Hematopoietic multipotent progenitor cell treated with erythropoietin and hydrocortisone succinate and interleukin-3 and kit ligand, for 4 days (in vitro differentiated cells): Measurements from ENCODE around the gene ASB14.

Experiments
- DNase-seq: peaks from one replicate; pipeline ENCODE4 v3.0.0-alpha.2; 2015

The ASB14 gene

DNA sequence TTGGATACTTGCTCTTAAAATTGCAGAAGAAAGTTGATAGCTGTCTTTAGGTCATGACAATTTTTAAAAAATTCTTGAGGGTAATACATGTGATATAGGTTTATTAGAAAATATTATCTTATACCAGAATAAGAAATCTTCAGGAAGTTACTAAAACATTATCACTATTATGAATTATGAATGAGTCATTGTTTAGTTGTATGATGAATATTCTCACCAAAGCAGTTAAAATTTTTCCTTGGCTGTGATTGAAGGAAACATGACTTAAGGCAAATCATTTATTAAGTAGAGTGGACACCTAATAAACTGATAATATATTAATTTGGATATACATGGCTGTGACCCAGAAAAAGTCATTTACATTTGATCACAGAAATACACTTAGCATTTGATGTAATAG lies 34.8 kb downstream of the ASB14 start:
- no peak for DNase-seq

DNA sequence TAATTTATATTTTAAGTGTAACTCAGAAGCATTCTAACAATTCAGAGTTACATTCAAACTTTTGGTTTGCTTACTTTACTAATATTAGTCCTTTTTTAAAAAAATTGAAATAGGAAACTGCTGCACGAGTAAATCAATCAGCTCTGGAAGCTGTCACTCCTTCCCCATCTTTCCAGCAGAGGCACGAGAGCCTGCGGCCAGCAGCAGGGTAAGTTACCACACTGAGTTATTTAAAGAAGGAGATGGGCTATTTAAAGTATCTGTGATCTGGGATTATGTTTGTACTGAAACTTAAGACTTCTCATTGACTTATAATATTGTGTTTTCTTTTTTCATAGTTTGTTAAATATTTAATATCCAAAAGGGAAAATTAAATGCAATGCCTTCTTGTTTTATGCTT lies 35.6 kb downstream of the ASB14 start:
- DNase-seq: no peak

DNA sequence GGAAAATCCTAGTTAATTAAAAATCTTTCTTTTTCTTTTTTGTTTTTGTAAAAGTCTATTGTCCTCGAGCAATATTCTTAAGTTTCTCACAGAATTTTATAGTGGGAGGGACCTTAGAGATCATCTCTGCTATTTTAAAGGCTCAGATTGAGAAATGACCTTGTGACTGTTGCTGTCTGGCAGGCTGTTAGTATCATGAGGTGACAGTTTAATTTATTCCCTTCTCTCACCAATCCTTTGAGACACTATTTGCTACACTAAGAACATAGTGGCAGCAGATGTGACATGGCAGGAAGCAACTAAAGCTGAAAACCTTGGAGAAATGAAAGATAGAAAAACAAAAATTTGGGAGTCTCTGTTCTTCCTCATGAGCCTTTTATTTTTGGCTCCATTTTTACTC lies 40.1 kb downstream of the ASB14 start:
- DNase-seq: no peak

DNA sequence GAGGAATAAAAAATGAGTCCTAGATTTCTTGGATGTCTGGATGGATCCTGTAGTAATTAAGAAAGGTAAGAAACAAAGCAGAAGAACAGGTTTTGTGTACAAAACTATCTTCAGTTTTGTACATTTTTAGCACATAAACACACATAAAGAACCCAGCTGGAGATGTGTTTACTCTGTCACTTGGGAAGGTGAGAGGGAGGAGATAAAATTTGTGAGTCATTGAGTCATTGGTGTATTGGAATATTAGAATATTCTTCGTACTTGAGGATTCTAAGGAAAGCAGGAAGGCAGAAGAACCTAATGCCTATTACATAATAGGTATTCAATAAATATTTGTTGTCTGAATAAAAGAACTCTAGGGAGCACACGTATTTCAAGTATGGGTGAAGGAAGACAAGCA lies 47.5 kb downstream of the ASB14 start:
- no peak for DNase-seq

GRCh38 chr3:57234613-57235575 lies 57.6 kb downstream of the ASB14 start:
- DNase-seq: peak; percentile 31

- no peak for DNase-seq
Measured at GRCh38 chr3:57233799-57234198, 58.7 kb downstream of the ASB14 start.

- no peak for DNase-seq
Measured at GRCh38 chr3:57230006-57230405, 62.5 kb downstream of the ASB14 start.

- DNase-seq: peak; percentile 74
Measured at GRCh38 chr3:57227930-57228751, 64.3 kb downstream of the ASB14 start.

DNA sequence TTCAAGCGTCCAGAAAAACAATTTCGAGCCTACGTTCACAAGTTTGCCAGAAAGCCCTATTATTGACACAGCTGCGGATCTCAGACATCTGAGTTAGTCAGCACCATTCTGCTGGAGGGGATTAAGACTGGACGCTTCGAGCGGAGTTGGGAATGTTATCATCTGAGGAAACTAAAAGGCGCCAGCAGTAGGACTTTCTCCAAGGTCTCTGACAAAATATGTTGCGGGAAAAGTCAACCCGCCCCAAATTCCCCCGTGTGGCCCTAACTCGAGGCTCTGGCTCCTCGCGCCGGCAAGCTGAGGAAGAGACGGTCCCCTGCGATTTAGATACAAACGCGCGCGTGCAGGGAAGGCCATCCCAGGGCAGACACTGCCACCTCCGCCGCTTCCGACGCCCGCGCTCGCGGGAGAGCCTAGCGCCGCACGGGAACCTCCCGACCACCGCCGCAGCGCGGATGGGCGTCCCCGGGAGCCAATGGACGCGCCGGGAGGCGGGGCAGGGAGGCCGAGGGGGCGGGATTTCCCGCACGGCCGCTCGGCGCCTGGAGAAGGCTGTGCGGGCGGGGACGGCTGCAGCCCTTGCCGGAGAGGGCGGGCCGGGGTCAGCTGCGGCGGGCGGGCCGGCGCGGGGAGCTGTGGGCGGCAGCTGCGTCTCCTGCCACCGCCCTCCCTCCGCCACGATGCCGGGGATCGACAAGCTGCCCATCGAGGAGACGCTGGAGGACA lies 65.1 kb downstream of the ASB14 start, which contains the start of gene APPL1:
APPL1 (plus strand) TSS at position 526 of the 726 bp plus-strand sequence; CDS start at position 681, 155 bp downstream.
- DNase-seq: peak; percentile 95

DNA sequence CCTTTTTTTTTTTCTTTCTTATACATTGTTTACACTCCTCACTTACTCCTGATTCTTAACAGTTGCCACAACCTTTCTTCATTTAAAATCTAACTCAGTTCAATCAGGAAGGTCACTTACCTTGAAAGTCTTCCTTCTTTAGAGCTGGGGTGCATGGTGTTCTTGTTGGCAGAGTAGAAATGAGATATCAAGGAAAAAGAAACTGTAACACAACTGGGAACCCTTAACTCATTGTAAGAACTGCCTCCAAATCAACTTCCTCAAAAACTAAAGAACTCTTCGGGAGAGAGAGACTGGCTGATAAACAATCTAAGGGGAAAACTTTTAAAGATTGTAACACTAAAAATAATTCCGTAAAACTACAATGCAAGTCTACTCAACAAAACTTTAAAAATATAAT lies 66.3 kb downstream of the ASB14 start:
- DNase-seq: peak; percentile 42

GRCh38 chr3:57224856-57225255 lies 67.6 kb downstream of the ASB14 start:
- no peak for DNase-seq

GRCh38 chr3:57221883-57222282 lies 70.6 kb downstream of the ASB14 start:
- no peak for DNase-seq
